PC-3 (cell line): ENCODE data around the gene PDPK1. TPM values are rescaled to one million over a fixed set of nuclear protein-coding genes. Genes with fewer than 3 reads are reported as not detected.
"Not testable (repeated sequence)": the region's sequence is repeated elsewhere in the genome, so short reads cannot be mapped to it uniquely, and the experiment has no call there.

Source experiments
- ATAC-seq: fragments of 200-7000 bp; cut with Tn5 transposase; 2 replicates; pipeline ENCODE4 v1.9.1; 2020; ENCODE audit warnings: mild to moderate bottlenecking, moderate library complexity
- BruUV-seq: library from RNA; stranded (reverse); fragments of 400-500 nt; replicated peaks from 2 replicates; lab custom pipeline; 2021; lab: Mats Ljungman, UMichigan
- CTCF ChIA-PET: fragments of 300-600 bp; sonication (Branson Sonifier 250); formaldehyde crosslinking; loops from one replicate; lab custom pipeline; 2022; ENCODE audit warnings: antibody characterized with exemption; lab: Charles Lee
- POLR2A ChIA-PET: fragments of 300-600 bp; sonication (Branson Sonifier 250); formaldehyde crosslinking; loops from one replicate; lab custom pipeline; 2022; ENCODE audit warnings: antibody characterized with exemption; ENCODE audit not compliant: unreplicated experiment; lab: Charles Lee
- DNase-seq: peaks from one replicate; pipeline ENCODE4 v3.0.0-alpha.2; 2015
- H2AFZ ChIP-seq: fragments of 300-600 bp; sonication (generic); 2 replicates; pipeline ENCODE4 v1.6.0; 2016; ENCODE audit warnings: antibody characterized with exemption, low read length
- H3F3A ChIP-seq: fragments of 300-600 bp; sonication (generic); one replicate; pipeline ENCODE4 v1.6.0; 2017; ENCODE audit warnings: antibody characterized with exemption, low read length, control low read depth, mild to moderate bottlenecking; ENCODE audit not compliant: unreplicated experiment
- H3K27ac ChIP-seq: fragments of 300-600 bp; sonication (generic); 2 replicates; pipeline ENCODE4 v1.5.1; 2016; ENCODE audit warnings: mild to moderate bottlenecking, low read length
- H3K27me3 ChIP-seq: fragments of 300-600 bp; sonication (generic); 2 replicates; pipeline ENCODE4 v1.6.1; 2016; ENCODE audit warnings: low read length, mixed read lengths
- H3K36me3 ChIP-seq: fragments of 300-600 bp; sonication (generic); 2 replicates; pipeline ENCODE4 v1.6.1; 2016; ENCODE audit warnings: low read depth, mixed run types, low read length, mixed read lengths
- H3K4me1 ChIP-seq: fragments of 300-600 bp; sonication (generic); 2 replicates; pipeline ENCODE4 v1.5.1; 2016; ENCODE audit warnings: low read length; ENCODE audit not compliant: insufficient read depth
- H3K4me2 ChIP-seq: fragments of 300-600 bp; sonication (generic); 2 replicates; pipeline ENCODE4 v1.6.0; 2016; ENCODE audit warnings: low read length
- H3K4me3 ChIP-seq: fragments of 300-600 bp; sonication (generic); 2 replicates; pipeline ENCODE4 v1.5.1; 2016; ENCODE audit warnings: mild to moderate bottlenecking, low read length, mixed read lengths
- H3K79me2 ChIP-seq: fragments of 300-600 bp; sonication (generic); 2 replicates; pipeline ENCODE4 v1.6.1; 2017; ENCODE audit warnings: low read length, mixed read lengths
- H3K9ac ChIP-seq: fragments of 300-600 bp; sonication (generic); 2 replicates; pipeline ENCODE4 v1.6.0; 2016; ENCODE audit warnings: mild to moderate bottlenecking, low read length
- H3K9me2 ChIP-seq: fragments of 300-600 bp; sonication (generic); replicated peaks from 2 replicates; pipeline ENCODE4 v1.6.1; 2016; ENCODE audit warnings: mixed run types, low read length, mixed read lengths
- H3K9me3 ChIP-seq: fragments of 300-600 bp; sonication (generic); 2 replicates; pipeline ENCODE4 v1.6.1; 2016; ENCODE audit warnings: low read length, mixed read lengths
- H4K20me1 ChIP-seq: fragments of 300-600 bp; sonication (generic); 2 replicates; pipeline ENCODE4 v1.6.1; 2016; ENCODE audit warnings: low read length, mixed read lengths
- CTCF ChIP-seq: fragments of 300-600 bp; sonication (generic); conservative IDR thresholded peaks from 2 replicates; pipeline ENCODE4 v1.5.1; 2017; ENCODE audit warnings: antibody characterized with exemption, low read depth, mild to moderate bottlenecking, low read length
- EZH2 ChIP-seq: fragments of 300-600 bp; sonication (generic); IDR thresholded peaks from one replicate; pipeline ENCODE4 v1.6.1; 2017; ENCODE audit warnings: antibody characterized with exemption, mild to moderate bottlenecking, low read length; ENCODE audit not compliant: unreplicated experiment
- EZH2phosphoT487 ChIP-seq: fragments of 300-600 bp; sonication (generic); IDR thresholded peaks from 2 replicates; pipeline ENCODE4 v1.6.1; 2018; ENCODE audit warnings: mild to moderate bottlenecking, antibody characterized with exemption, low read length, borderline replicate concordance
- intact Hi-C: fragments of 100-400 bp; cut with micrococcal nuclease; formaldehyde crosslinking; loops from 2 replicates; pipeline ENCODE4 v1.9.0; 2023
- total RNA-seq: library from RNA; depleted of rRNA; stranded (reverse); fragments of >200 nt; gene quantifications from 2 replicates; pipeline ENCODE4 v1.2.3, GENCODE V29; 2014

Gene PDPK1
- total RNA-seq, 1 experiment from 2014 or later = 13.7 TPM

GRCh38 chr16:2533912-2534311 lies 3.9 kb upstream of the PDPK1 start:
- H3K27ac ChIP-seq = no peak overlapping the region
- no peaks in the 10 kb centered on the region for H3K36me3 ChIP-seq
- H3K4me2 ChIP-seq = no peak overlapping the region
- no peaks in the 10 kb centered on the region for H3K9me3 ChIP-seq
- no peak overlapping the region for H3K4me3 ChIP-seq
- no peak overlapping the region for H2AFZ ChIP-seq
- no peak for ATAC-seq
- POLR2A ChIA-PET = no interaction called here
- H3K9me2 ChIP-seq = no peaks in the 10 kb centered on the region
- intact Hi-C loops = no loop called here
- CTCF ChIA-PET = no interaction called here
- BruUV-seq = no TSS peak
- H3F3A ChIP-seq = no peaks in the 10 kb centered on the region
- TF ChIP-seq CTCF = no peak
- no peak for TF ChIP-seq EZH2
- TF ChIP-seq EZH2phosphoT487 = no peak
- H3K9ac ChIP-seq = no peak overlapping the region
- no peaks in the 10 kb centered on the region for H3K27me3 ChIP-seq
- peaks cover 5% of the 10 kb centered on the region for H3K79me2 ChIP-seq
- no peak for DNase-seq
- no peaks in the 10 kb centered on the region for H4K20me1 ChIP-seq
- peaks cover 9% of the 10 kb centered on the region; the same call in 1 of the 2 replicates for H3K4me1 ChIP-seq

GRCh38 chr16:2534335-2534734 lies 3.5 kb upstream of the PDPK1 start:
- H3K79me2 ChIP-seq, ATAC-seq, H3K4me1 ChIP-seq, H3K9ac ChIP-seq, CTCF ChIA-PET, H3K9me2 ChIP-seq, H4K20me1 ChIP-seq, H3K4me2 ChIP-seq, H3K4me3 ChIP-seq, intact Hi-C loops, H3K9me3 ChIP-seq, DNase-seq, POLR2A ChIA-PET, BruUV-seq, H3K36me3 ChIP-seq, H3K27ac ChIP-seq, H2AFZ ChIP-seq, H3K27me3 ChIP-seq, H3F3A ChIP-seq: not testable (repeated sequence)

- ChIA-PET POLR2A (no interaction called here), CTCF (no interaction called here)
- no TSS peak for BruUV-seq
- no peak overlapping the region for H3K4me2 ChIP-seq
- no peaks in the 10 kb centered on the region for H3F3A ChIP-seq
- no peaks in the 10 kb centered on the region for H3K27me3 ChIP-seq
- H4K20me1 ChIP-seq = no peaks in the 10 kb centered on the region
- DNase-seq (no peak), ATAC-seq (no peak)
- no peaks in the 10 kb centered on the region for H3K9me3 ChIP-seq
- H3K9ac ChIP-seq = no peak overlapping the region
- intact Hi-C loops = no loop called here
- H3K79me2 ChIP-seq = peaks cover 22% of the 10 kb centered on the region
- no peak overlapping the region for H3K4me3 ChIP-seq
- TF ChIP-seq EZH2phosphoT487 = no peak
- no peak for TF ChIP-seq EZH2
- no peak for TF ChIP-seq CTCF
- no peak overlapping the region for H2AFZ ChIP-seq
- H3K4me1 ChIP-seq = peaks cover 9% of the 10 kb centered on the region; the same call in 1 of the 2 replicates
- H3K36me3 ChIP-seq = no peaks in the 10 kb centered on the region
- no peak overlapping the region for H3K27ac ChIP-seq
- H3K9me2 ChIP-seq = no peaks in the 10 kb centered on the region
Measured at GRCh38 chr16:2535625-2536013, 2.2 kb upstream of the PDPK1 start.

- H3K27me3 ChIP-seq, H4K20me1 ChIP-seq, H3K27ac ChIP-seq, ATAC-seq, H3K4me1 ChIP-seq, intact Hi-C loops, H3K9me2 ChIP-seq, POLR2A ChIA-PET, CTCF ChIA-PET, H3F3A ChIP-seq, DNase-seq, H3K9me3 ChIP-seq, H2AFZ ChIP-seq, H3K36me3 ChIP-seq: not testable (repeated sequence)
- peak overlapping the region; percentile 83 for H3K4me2 ChIP-seq
- peak overlapping the region; percentile 40; the same call in 1 of the 2 replicates for H3K9ac ChIP-seq
- H3K79me2 ChIP-seq = peaks cover 43% of the 10 kb centered on the region
- peak overlapping the region; percentile 71 for H3K4me3 ChIP-seq
- BruUV-seq = TSS peak; percentile 36
Measured at GRCh38 chr16:2539192-2539844, 1.5 kb downstream of the PDPK1 start.
